KMS-11 (cell line): Measurements from ENCODE around the gene OR9A4.

Source experiments
- H2AFZ ChIP-seq: fragments of 200-600 bp; sonication (generic); 2 replicates; pipeline ENCODE4 v1.6.1; 2016; ENCODE audit warnings: antibody characterized with exemption, mixed run types, low read depth
- H3K27ac ChIP-seq: fragments of 200-600 bp; sonication (generic); 2 replicates; pipeline ENCODE4 v1.6.1; 2016; ENCODE audit warnings: mild to moderate bottlenecking, mixed run types
- H3K27me3 ChIP-seq: fragments of 200-600 bp; sonication (generic); 2 replicates; pipeline ENCODE4 v1.6.1; 2017; ENCODE audit warnings: mild to moderate bottlenecking, low read depth, mixed run types, moderate library complexity; ENCODE audit not compliant: insufficient read depth
- H3K36me3 ChIP-seq: fragments of 200-600 bp; sonication (generic); 2 replicates; pipeline ENCODE4 v1.6.1; 2017; ENCODE audit warnings: mild to moderate bottlenecking, mixed run types; ENCODE audit not compliant: insufficient read depth
- H3K4me1 ChIP-seq: fragments of 200-600 bp; sonication (generic); 2 replicates; pipeline ENCODE4 v1.6.1; 2016; ENCODE audit warnings: mild to moderate bottlenecking, low read depth, mixed run types; ENCODE audit not compliant: poor library complexity, severe bottlenecking
- H3K4me2 ChIP-seq: fragments of 200-600 bp; sonication (generic); 2 replicates; pipeline ENCODE4 v1.7.0; 2016; ENCODE audit warnings: mild to moderate bottlenecking, mixed run types
- H3K4me3 ChIP-seq: fragments of 200-600 bp; sonication (generic); IDR thresholded peaks from 2 replicates; pipeline ENCODE4 v1.6.1; 2017; ENCODE audit warnings: low read depth, low read length, mixed read lengths; ENCODE audit not compliant: insufficient read depth
- H3K79me2 ChIP-seq: fragments of 200-600 bp; sonication (generic); 2 replicates; pipeline ENCODE4 v1.6.1; 2016; ENCODE audit warnings: low read depth, mixed run types; ENCODE audit not compliant: insufficient read depth
- H3K9ac ChIP-seq: fragments of 200-600 bp; sonication (generic); 2 replicates; pipeline ENCODE4 v1.6.1; 2016; ENCODE audit warnings: mild to moderate bottlenecking, mixed run types
- H4K20me1 ChIP-seq: fragments of 200-600 bp; sonication (generic); 2 replicates; pipeline ENCODE4 v1.6.1; 2016; ENCODE audit warnings: mild to moderate bottlenecking, mixed run types; ENCODE audit not compliant: insufficient read depth
- CTCF ChIP-seq: fragments of 200-600 bp; sonication (generic); conservative IDR thresholded peaks from 2 replicates; pipeline ENCODE4 v1.6.1; 2017; ENCODE audit warnings: low read depth, mild to moderate bottlenecking, antibody characterized with exemption, low read length, moderate library complexity, mixed read lengths

OR9A4 gene

GRCh38 chr7:141960687-141961422 is 44.7 kb downstream of the OR9A4 start:
- H3K27ac ChIP-seq = no peak overlapping the region
- H3K4me1 ChIP-seq = no peaks in the 10 kb centered on the region
- TF ChIP-seq CTCF = no peak
- no peaks in the 10 kb centered on the region for H3K79me2 ChIP-seq
- H3K36me3 ChIP-seq = no peaks in the 10 kb centered on the region
- H3K4me2 ChIP-seq = no peak overlapping the region
- no peak overlapping the region for H2AFZ ChIP-seq
- no peak overlapping the region for H3K4me3 ChIP-seq
- no peak overlapping the region for H3K9ac ChIP-seq
- no peaks in the 10 kb centered on the region for H3K27me3 ChIP-seq
- no peaks in the 10 kb centered on the region for H4K20me1 ChIP-seq
